Spleen (tissue), 11 donors: ENCODE results near the gene TSPYL4. TPM values are rescaled to one million over a fixed set of nuclear protein-coding genes. Genes with fewer than 3 reads are reported as not detected.

Source experiments
- DNase-seq: peaks from one replicate; pipeline ENCODE4 v3.0.0-alpha.2; 2020
- H3K27ac ChIP-seq, 8 donors: fragments of 200-600 bp; sonication (generic) in 7 of 8; 1 replicate in 4 of 8; 2 replicates in 4 of 8; pipeline versions ENCODE4 v1.5.0 to v1.8.0; 2016 to 2021; ENCODE audit warnings: inconsistent platforms in 4 of 8, mild to moderate bottlenecking in 4 of 8, moderate library complexity in 1 of 8
- H3K27me3 ChIP-seq, 7 donors: fragments of 200-600 bp; sonication (generic) in 6 of 7; replicated peaks in 1 of 7; 1 replicate in 4 of 7; 2 replicates in 3 of 7; pipeline versions ENCODE4 v1.5.0 to v1.8.0; 2016 to 2021; ENCODE audit warnings: inconsistent platforms in 3 of 7, mild to moderate bottlenecking in 1 of 7
- H3K36me3 ChIP-seq, 6 donors: fragments of 200-600 bp; sonication (generic) in 5 of 6; 1 replicate in 4 of 6; 2 replicates in 2 of 6; pipeline versions ENCODE4 v1.5.0 to v1.8.0; 2016 to 2021; ENCODE audit warnings: inconsistent platforms in 2 of 6
- H3K4me1 ChIP-seq, 6 donors: fragments of 200-600 bp; sonication (generic) in 5 of 6; 1 replicate in 3 of 6; 2 replicates in 3 of 6; pipeline versions ENCODE4 v1.5.0 to v1.8.0; 2016 to 2021; ENCODE audit warnings: inconsistent platforms in 3 of 6
- H3K4me3 ChIP-seq, 8 donors: fragments of 200-600 bp; sonication (generic) in 7 of 8; 1 replicate in 4 of 8; 2 replicates in 4 of 8; pipeline versions ENCODE4 v1.5.0 to v1.8.0; 2016 to 2021; ENCODE audit warnings: inconsistent platforms in 4 of 8, mild to moderate bottlenecking in 4 of 8, moderate library complexity in 2 of 8
- H3K9me3 ChIP-seq, 8 donors: fragments of 200-600 bp; sonication (generic) in 7 of 8; 1 replicate in 4 of 8; 2 replicates in 4 of 8; pipeline versions ENCODE4 v1.5.0 to v1.8.0; 2016 to 2021; ENCODE audit warnings: inconsistent platforms in 4 of 8
- CTCF ChIP-seq, 11 experiments: fragments of 200-600 bp in 7 of 11; fragments of 450-650 bp in 4 of 11; sonication (generic) in 4 of 11; IDR thresholded peaks in 8 of 11; conservative IDR thresholded peaks in 3 of 11; 1 replicate in 7 of 11; 2 replicates in 4 of 11; pipeline versions ENCODE4 v1.4.0 to v1.8.0; 2016 to 2021; ENCODE audit warnings: antibody characterized with exemption in 11 of 11, inconsistent platforms in 4 of 11, mild to moderate bottlenecking in 1 of 11
- POLR2A ChIP-seq, 3 donors: fragments of 450-650 bp; IDR thresholded peaks; one replicate each; pipeline ENCODE4 v1.5.1; 2017; ENCODE audit warnings: antibody characterized with exemption in 3 of 3, mild to moderate bottlenecking in 1 of 3
- POLR2AphosphoS5 ChIP-seq, 3 donors: sonication (generic); formaldehyde crosslinking; IDR thresholded peaks; one replicate each; pipeline ENCODE4 v1.5.1; 2017; ENCODE audit warnings: antibody characterized with exemption in 3 of 3
- WGBS, 5 donors: extraction: QIAGEN DNeasy Blood & Tissue Kit in 3 of 5; methylation state at CpG; one replicate each; pipeline versions ENCODE4 v1.1.5 to v1.1.7; 2013 to 2018; 5-methylcytosine and 5-hydroxymethylcytosine counted together
- intact Hi-C: fragments of 100-400 bp; cut with DNase I; formaldehyde crosslinking; loops from one replicate; pipeline ENCODE4 v1.15.0; 2023; ENCODE audit warnings: low total_unique reads
- polyA plus RNA-seq, 3 donors: library from polyadenylated mRNA; stranded (reverse); fragments of 200-250 nt; gene quantifications; one replicate each; pipeline ENCODE4 v1.2.1, GENCODE V29; 2013
- total RNA-seq, 7 donors: library from RNA; depleted of rRNA in 3 of 7; stranded (reverse); fragments of >200 nt in 3 of 7; fragmentation: NEBNext Ultra II Directional in 4 of 7; extraction: Animal tissue kit (Norgen Biotek cat#: 25700) in 4 of 7; gene quantifications; one replicate each; pipeline versions ENCODE4 v1.1.0 to v1.2.1, GENCODE V29; 2016 to 2021
- donor health status: healthy with polysubstance abuse.
- donor health status: DM: no; HTN: no; CAD: no; lungs with moderate emphysema.
- donor health status: DM: no; HTN: no; CAD: no.
- donor health status: Bipolar disorder and iron deficiency.
- donor health status: healthy.
- donor health status: DM: no; HTN: no; CAD: no.
- donor health status: DM: yes; HTN: yes; CAD: no.

TSPYL4 gene
- total and polyA plus RNA-seq, 10 donors = 7.2 to 19.0 (median 12.2) TPM

GRCh38 chr6:116208056-116208785 lies 45.7 kb downstream of the TSPYL4 start:
- TF ChIP-seq POLR2A (IDR thresholded peaks at IDR 0.05) (no peak), CTCF (IDR thresholded peaks at IDR 0.05 in 8 of 11, conservative IDR thresholded peaks at IDR 0.05 in 3 of 11) (no peak), POLR2AphosphoS5 (IDR thresholded peaks at IDR 0.05) (no peak)
- H3K4me1 ChIP-seq = no peaks in the 10 kb centered on the region
- H3K4me3 ChIP-seq = no peak overlapping the region
- no peaks in the 10 kb centered on the region for H3K27me3 ChIP-seq
- intact Hi-C loops = no loop called here
- WGBS, 5 donors = 80 to 90% (median 88%) methylated on average over 4 of the region's 4 CpGs
- peaks cover 0 to 6% (median 0%) of the 10 kb centered on the region in 6 donors for H3K36me3 ChIP-seq
- no peak overlapping the region for H3K27ac ChIP-seq
- H3K9me3 ChIP-seq = no peaks in the 10 kb centered on the region
- no peak for DNase-seq

DNA sequence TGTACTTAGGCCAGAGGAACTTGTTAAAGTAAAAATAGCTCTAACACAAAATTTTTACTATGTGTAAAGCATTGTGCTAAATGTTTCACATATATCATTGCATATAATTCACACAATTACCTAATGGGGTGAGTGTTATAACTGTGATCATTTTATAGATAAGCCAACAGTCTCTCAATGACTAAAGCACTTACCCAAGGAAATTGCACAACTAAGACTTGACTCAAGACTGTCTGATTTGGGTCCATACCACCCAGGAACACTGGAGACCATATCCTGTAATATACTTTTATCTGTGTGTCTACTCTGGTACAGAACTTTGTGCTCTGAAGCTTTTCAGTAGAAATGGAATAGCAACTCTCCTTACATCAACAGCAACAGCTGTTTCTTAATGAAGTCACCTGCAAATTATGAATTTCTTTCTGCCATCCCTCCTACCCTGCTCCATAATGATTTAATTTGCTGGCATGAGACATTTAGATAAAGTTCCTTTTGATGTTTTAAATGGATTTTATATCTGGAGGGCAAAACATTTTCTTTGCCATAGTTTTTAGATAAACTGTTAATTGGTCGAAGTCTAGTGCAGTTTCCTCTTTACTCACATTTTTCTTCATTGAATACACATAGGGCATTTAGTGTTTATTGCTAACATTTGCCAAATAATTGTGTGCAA lies 47.5 kb downstream of the TSPYL4 start:
- no peak for DNase-seq
- intact Hi-C loops = no loop called here
- H3K4me1 ChIP-seq = no peaks in the 10 kb centered on the region
- no peak for TF ChIP-seq POLR2A (IDR thresholded peaks at IDR 0.05)
- TF ChIP-seq CTCF (IDR thresholded peaks at IDR 0.05 in 8 of 11, conservative IDR thresholded peaks at IDR 0.05 in 3 of 11) = no peak
- TF ChIP-seq POLR2AphosphoS5 (IDR thresholded peaks at IDR 0.05) = no peak
- no peak overlapping the region for H3K4me3 ChIP-seq
- H3K27ac ChIP-seq = no peak overlapping the region
- no peaks in the 10 kb centered on the region for H3K27me3 ChIP-seq
- H3K9me3 ChIP-seq = no peaks in the 10 kb centered on the region
- peaks cover 0 to 6% (median 0%) of the 10 kb centered on the region in 6 donors for H3K36me3 ChIP-seq
- WGBS, 5 donors = 88 to 96% (median 94%) methylated on average over 1 of the region's 1 CpG

DNA sequence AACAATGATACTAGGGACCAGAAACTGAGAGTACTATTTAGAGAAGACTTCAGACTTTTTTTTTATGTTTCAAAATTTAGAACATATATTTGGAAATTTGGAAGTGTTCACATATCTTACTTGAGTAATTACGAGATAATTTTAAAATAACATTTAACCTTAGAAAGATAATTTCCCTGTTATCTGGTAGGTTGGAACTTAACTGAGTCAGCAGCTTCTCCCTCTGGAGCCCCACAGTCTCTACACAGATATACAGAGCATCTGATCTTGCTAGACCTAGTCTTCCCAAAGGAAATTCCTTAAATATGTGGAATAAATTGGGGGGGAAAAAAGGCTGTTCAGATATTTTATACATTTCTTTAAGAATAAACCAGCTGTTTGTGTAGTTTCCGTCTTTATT lies 48.6 kb downstream of the TSPYL4 start:
- intact Hi-C loops = no loop called here
- no peaks in the 10 kb centered on the region for H3K4me1 ChIP-seq
- H3K27ac ChIP-seq = no peak overlapping the region
- H3K27me3 ChIP-seq = no peaks in the 10 kb centered on the region
- TF ChIP-seq POLR2A (IDR thresholded peaks at IDR 0.05) = no peak
- TF ChIP-seq CTCF (IDR thresholded peaks at IDR 0.05 in 8 of 11, conservative IDR thresholded peaks at IDR 0.05 in 3 of 11) = no peak
- TF ChIP-seq POLR2AphosphoS5 (IDR thresholded peaks at IDR 0.05) = no peak
- H3K9me3 ChIP-seq = no peaks in the 10 kb centered on the region
- H3K4me3 ChIP-seq = no peak overlapping the region
- 63 to 81% (median 71%) methylated on average over 2 of the region's 2 CpGs for WGBS, 5 donors
- peaks cover 0 to 11% (median 0%) of the 10 kb centered on the region in 6 donors for H3K36me3 ChIP-seq
- no peak for DNase-seq

DNA sequence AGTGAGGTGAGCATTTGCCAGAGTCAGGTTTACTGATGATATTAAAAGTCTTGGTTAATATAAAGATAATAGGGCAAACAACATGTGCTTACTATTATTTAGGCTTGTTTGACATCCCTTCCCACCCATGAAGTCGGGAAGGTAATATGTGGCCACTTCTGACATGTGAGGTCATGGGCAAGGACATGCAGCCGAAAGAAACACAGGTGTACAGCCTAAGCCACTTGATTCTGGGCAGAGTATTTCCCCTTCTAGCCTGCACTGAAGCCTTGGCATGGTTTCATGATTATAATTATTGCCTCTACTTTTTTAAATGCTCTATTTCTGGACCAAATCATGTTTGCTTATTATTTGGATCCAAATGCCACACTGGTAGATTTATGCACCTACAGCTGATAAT lies 52.3 kb downstream of the TSPYL4 start:
- Histone ChIP-seq H3K4me1 (no peaks in the 10 kb centered on the region), H3K9me3 (no peaks in the 10 kb centered on the region), H3K27ac (no peak overlapping the region), H3K27me3 (no peaks in the 10 kb centered on the region), H3K4me3 (no peak overlapping the region), H3K36me3 (peaks cover 0 to 11% (median 0%) of the 10 kb centered on the region in 6 donors)
- TF ChIP-seq CTCF (IDR thresholded peaks at IDR 0.05 in 8 of 11, conservative IDR thresholded peaks at IDR 0.05 in 3 of 11) = no peak
- TF ChIP-seq POLR2A (IDR thresholded peaks at IDR 0.05) = no peak
- TF ChIP-seq POLR2AphosphoS5 (IDR thresholded peaks at IDR 0.05) = no peak
- 76 to 89% (median 81%) methylated on average over 2 of the region's 2 CpGs for WGBS, 5 donors
- intact Hi-C loops = no loop called here
- DNase-seq = no peak
